ENCODE results near the gene CHMP1A.
"Not testable (repeated sequence)": the region's sequence is repeated elsewhere in the genome, so short reads cannot be mapped to it uniquely, and the experiment has no call there.

CHMP1A gene

GRCh38 chr16:89656435-89657121 is 930 bp downstream of the CHMP1A start:
- DNase-seq = no peak

- no peak for DNase-seq
Measured at GRCh38 chr16:89655062-89655643, 2.4 kb downstream of the CHMP1A start.

GRCh38 chr16:89653656-89654295 is 3.7 kb downstream of the CHMP1A start:
- DNase-seq = no peak

- no peak for DNase-seq
Measured at GRCh38 chr16:89651584-89651983, 5.9 kb downstream of the CHMP1A start.

- DNase-seq = no peak
Measured at GRCh38 chr16:89646906-89647305, 10.6 kb downstream of the CHMP1A start.

GRCh38 chr16:89646270-89646669 is 11.2 kb downstream of the CHMP1A start:
- DNase-seq = no peak

GRCh38 chr16:89645122-89645521 is 12.4 kb downstream of the CHMP1A start:
- no peak for DNase-seq

- no peak for DNase-seq
Measured at GRCh38 chr16:89643769-89644300, 13.7 kb downstream of the CHMP1A start.

GRCh38 chr16:89642574-89642973 is 14.9 kb downstream of the CHMP1A start:
- no peak for DNase-seq

GRCh38 chr16:89641458-89642119 is 15.9 kb downstream of the CHMP1A start:
- DNase-seq = no peak

- DNase-seq = no peak
Measured at GRCh38 chr16:89639385-89639784, 18.1 kb downstream of the CHMP1A start.

GRCh38 chr16:89638455-89638854 is 19.1 kb downstream of the CHMP1A start:
- no peak for DNase-seq

GRCh38 chr16:89637379-89637778 is 20.1 kb downstream of the CHMP1A start:
- DNase-seq = no peak

- no peak for DNase-seq
Measured at GRCh38 chr16:89636663-89637062, 20.8 kb downstream of the CHMP1A start.

GRCh38 chr16:89634463-89635385 is 22.8 kb downstream of the CHMP1A start:
- DNase-seq = not testable (repeated sequence)

- no peak for DNase-seq
Measured at GRCh38 chr16:89633064-89633631, 24.4 kb downstream of the CHMP1A start.

GRCh38 chr16:89629827-89630610 is 27.5 kb downstream of the CHMP1A start:
- no peak for DNase-seq

GRCh38 chr16:89624777-89625761 is 32.4 kb downstream of the CHMP1A start:
- DNase-seq = no peak

GRCh38 chr16:89623511-89624261 is 33.8 kb downstream of the CHMP1A start:
- no peak for DNase-seq
